ENCODE results near the gene SNX25. TPM values are rescaled to one million over a fixed set of nuclear protein-coding genes. Genes with fewer than 3 reads are reported as not detected.

SNX25 gene
- total and polyA plus RNA-seq, 2 experiments from 2014 or later: 6.9 to 25.0 TPM

- no peak for TF ChIP-seq ZNF462 (CRISPR knock-in tag; IDR thresholded peaks at IDR 0.05)
- TF ChIP-seq REST (IDR thresholded peaks at IDR 0.05; ENCODE audit: unreplicated experiment): no peak
- TF ChIP-seq JUNB (IDR thresholded peaks at IDR 0.05; ENCODE audit: unreplicated experiment): no peak
These were observed 189.2 kb downstream of the SNX25 start (continued) for GRCh38 chr4:185398618-185399017.

GRCh38 chr4:185399466-185399865 is 190.1 kb downstream of the SNX25 start:
- H3F3A ChIP-seq (replicated peaks; ENCODE audit: low read depth): peaks cover 4% of the 10 kb centered on the region; the same call in 1 of the 2 replicates
- H3K9me2 ChIP-seq (ENCODE audit: insufficient read depth): no peaks in the 10 kb centered on the region
- DNase-seq (ENCODE audit: low spot score) (no peak), ATAC-seq (no peak)
- H3K4me3 ChIP-seq: no peak overlapping the region
- no peak overlapping the region for H3K27ac Mint-ChIP-seq
- H2AFZ ChIP-seq: no peak overlapping the region
- no peaks in the 10 kb centered on the region; the same call in 1 of the 2 replicates for H3K36me3 ChIP-seq (ENCODE audit: insufficient read depth)
- TF ChIP-seq CTCF (conservative IDR thresholded peaks at IDR 0.05; ENCODE audit: low read depth in 2 of 2) (no peak), ZNF331 (CRISPR knock-in tag; IDR thresholded peaks at IDR 0.05; ENCODE audit: low read depth) (no peak), EZH2phosphoT487 (IDR thresholded peaks at IDR 0.05; ENCODE audit: unreplicated experiment) (no peak), ZNF114 (CRISPR knock-in tag; IDR thresholded peaks at IDR 0.05) (no peak), NANOG (IDR thresholded peaks at IDR 0.05; ENCODE audit: borderline replicate concordance) (no peak), POLR2AphosphoS5 (IDR thresholded peaks at IDR 0.05; ENCODE audit: low read depth) (no peak), CREB1 (CRISPR knock-in tag; IDR thresholded peaks at IDR 0.05; ENCODE audit: low read depth) (no peak), EZH2 (IDR thresholded peaks at IDR 0.05; ENCODE audit: low read depth, unreplicated experiment) (no peak), ETS1 (IDR thresholded peaks at IDR 0.05) (no peak)
- H3K4me2 ChIP-seq: no peak overlapping the region
- H3K36me3 Mint-ChIP-seq (ENCODE audit: low read depth): peaks cover 20% of the 10 kb centered on the region; the same call in 2 of the 3 replicates
- H3K9me3 Mint-ChIP-seq: peaks cover 3% of the 10 kb centered on the region; the same call in 1 of the 3 replicates
- H3K79me2 ChIP-seq (replicated peaks; ENCODE audit: insufficient read depth): no peaks in the 10 kb centered on the region
- H4K20me1 ChIP-seq (replicated peaks; ENCODE audit: insufficient read depth): no peaks in the 10 kb centered on the region
- H3K27me3 Mint-ChIP-seq (ENCODE audit: insufficient read depth, low read depth, poor library complexity): peaks cover 2% of the 10 kb centered on the region
- no peak overlapping the region for H3K4me3 Mint-ChIP-seq
- H3K27me3 ChIP-seq (ENCODE audit: insufficient read depth): peaks cover 9% of the 10 kb centered on the region
- no peaks in the 10 kb centered on the region; the same call in 1 of the 2 replicates for H3K4me1 ChIP-seq (ENCODE audit: insufficient read depth)
- no peak overlapping the region for H3K27ac ChIP-seq (ENCODE audit: low read depth)
- peaks cover 11% of the 10 kb centered on the region for H3K4me1 Mint-ChIP-seq

Data from GM23338 (cell line).